Fibroblast of skin of back (primary cell): ENCODE data around the gene IGLL1.
"Not testable (repeated sequence)": the region's sequence is repeated elsewhere in the genome, so short reads cannot be mapped to it uniquely, and the experiment has no call there.

Experiments
- DNase-seq: peaks from one replicate; pipeline ENCODE4 v3.0.0-alpha.2; 2013

IGLL1 gene

GRCh38 chr22:23561025-23561510 lies 19.0 kb downstream of the IGLL1 start:
- not testable (repeated sequence) for DNase-seq

DNA sequence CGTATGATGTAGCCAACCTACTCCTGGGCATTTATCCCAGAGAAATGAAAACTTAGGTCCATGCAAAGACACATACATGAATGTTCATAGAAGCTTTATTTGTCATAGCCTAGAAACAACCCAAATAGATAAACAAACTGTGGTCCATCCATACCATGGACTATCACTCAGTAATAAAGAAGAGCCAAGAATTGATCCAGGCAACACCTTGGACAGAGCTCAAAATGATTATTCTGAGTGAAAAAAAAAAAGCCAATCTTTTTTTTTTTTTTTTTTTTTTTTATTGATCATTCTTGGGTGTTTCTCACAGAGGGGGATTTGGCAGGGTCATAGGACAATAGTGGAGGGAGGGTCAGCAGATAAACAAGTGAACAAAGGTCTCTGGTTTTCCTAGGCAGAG lies 19.9 kb downstream of the IGLL1 start:
- not testable (repeated sequence) for DNase-seq

- DNase-seq, result no peak
Measured at GRCh38 chr22:23557467-23557866, 22.6 kb downstream of the IGLL1 start.

DNA sequence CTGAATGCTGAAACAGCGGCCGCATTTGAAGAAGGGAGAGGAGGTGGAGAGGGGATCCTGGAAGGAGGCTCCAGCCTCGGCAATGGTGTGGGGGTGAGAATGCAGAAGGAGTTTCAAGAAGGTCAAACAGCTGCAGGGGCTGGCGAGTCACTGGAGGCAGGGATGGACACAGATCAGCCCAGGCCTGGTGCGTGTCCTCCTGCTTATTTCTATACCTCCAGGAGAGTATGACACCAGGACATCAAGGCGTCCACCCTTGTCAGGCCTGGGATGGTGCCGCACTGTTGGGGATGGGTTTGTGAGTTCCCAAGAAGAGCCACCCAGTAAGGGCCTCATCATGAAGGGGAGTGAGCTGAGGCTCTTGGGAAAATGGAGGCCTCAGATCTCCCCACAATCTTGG lies 23.1 kb downstream of the IGLL1 start:
- no peak for DNase-seq

- no peak for DNase-seq
Measured at GRCh38 chr22:23556026-23556620, 24.0 kb downstream of the IGLL1 start.

DNA sequence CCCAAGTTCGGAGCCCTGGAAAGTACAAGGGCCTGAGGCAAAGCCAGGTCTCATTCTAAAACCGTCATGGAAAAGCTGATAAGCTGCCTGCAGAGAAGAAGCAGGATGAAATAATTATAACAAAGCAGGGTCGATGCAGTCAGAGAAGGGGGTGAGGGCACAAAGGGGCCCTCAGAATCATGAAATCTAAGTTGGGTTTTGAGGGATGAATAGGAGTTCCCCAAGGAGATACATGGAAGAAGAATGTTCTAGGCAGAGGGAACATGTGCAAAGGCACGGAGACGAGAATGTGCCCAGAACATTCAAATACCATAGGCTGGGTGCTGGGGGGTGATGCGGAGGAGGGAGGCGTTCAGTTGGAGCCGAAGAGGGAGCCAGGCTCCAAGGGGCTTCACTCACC lies 25.0 kb downstream of the IGLL1 start:
- no peak for DNase-seq

DNA sequence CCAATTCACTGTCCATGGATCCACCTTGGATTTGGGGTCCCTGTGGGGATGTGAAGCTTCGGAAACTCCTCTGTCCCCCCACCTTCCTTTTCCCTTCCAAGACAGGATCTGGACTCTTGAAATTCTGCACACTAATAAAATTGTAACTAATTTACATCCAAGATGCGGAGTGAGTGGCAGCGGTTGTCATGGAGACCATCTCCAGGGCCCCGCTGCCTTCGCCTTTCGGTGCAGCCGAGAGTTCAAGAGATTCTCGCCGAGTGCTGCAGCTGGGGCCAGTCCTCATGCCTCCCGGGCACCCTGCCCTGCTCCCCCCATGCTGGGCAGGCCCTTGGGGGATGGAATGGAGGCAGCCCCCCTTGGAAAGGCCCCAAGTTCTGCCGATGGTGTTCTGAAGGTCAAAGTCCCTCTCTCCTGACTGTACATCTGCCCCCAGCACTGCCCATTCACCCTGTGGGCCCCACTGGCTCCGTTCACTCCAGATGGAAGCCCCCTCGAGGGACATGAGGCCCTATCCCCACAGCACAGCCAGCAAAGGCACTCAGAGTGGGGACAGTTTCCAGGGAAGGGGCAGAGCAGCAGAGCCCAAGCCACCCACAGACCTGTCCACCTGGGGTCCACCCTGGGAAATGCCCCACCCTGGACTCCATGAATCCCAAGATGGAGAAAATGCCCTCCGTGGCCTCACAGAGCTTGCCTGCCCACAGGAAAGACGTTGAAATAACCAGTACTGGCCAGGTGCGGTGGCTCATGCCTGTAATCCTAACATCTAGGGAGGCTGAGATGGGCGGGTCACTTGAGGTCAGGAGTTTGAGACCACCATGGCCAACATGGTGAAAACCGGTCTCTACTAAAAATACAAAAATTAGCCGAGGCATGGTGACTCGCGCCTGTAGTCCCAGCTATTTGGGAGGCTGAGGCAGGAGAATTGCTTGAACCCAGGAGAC lies 25.9 kb downstream of the IGLL1 start:
- DNase-seq, result no peak

GRCh38 chr22:23553438-23553837 lies 26.7 kb downstream of the IGLL1 start:
- DNase-seq, result no peak

DNA sequence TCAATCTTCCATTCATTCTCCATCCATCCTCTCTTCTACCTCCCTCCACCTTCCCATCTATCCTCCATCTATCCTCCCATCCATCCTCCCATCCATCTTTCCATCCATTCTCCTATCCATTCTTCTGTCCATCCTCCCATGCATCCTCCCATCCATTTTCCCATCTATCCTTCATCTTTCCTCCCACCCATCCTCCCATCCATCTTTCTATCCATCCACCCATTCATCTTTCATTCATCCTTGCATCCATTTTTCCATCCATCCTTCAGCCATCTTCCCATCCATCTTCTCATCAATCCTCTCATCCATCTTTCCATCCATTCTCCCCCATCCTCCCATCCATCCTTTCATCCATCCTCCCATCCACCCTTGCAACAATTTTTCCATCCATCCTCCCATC lies 27.5 kb downstream of the IGLL1 start:
- no peak for DNase-seq

GRCh38 chr22:23551385-23551784 lies 28.7 kb downstream of the IGLL1 start:
- no peak for DNase-seq

- no peak for DNase-seq
Measured at GRCh38 chr22:23550049-23550650, 29.9 kb downstream of the IGLL1 start.

- DNase-seq, result no peak
Measured at GRCh38 chr22:23549198-23549595, 30.9 kb downstream of the IGLL1 start.

GRCh38 chr22:23548501-23549197 lies 31.4 kb downstream of the IGLL1 start:
- DNase-seq, result no peak

DNA sequence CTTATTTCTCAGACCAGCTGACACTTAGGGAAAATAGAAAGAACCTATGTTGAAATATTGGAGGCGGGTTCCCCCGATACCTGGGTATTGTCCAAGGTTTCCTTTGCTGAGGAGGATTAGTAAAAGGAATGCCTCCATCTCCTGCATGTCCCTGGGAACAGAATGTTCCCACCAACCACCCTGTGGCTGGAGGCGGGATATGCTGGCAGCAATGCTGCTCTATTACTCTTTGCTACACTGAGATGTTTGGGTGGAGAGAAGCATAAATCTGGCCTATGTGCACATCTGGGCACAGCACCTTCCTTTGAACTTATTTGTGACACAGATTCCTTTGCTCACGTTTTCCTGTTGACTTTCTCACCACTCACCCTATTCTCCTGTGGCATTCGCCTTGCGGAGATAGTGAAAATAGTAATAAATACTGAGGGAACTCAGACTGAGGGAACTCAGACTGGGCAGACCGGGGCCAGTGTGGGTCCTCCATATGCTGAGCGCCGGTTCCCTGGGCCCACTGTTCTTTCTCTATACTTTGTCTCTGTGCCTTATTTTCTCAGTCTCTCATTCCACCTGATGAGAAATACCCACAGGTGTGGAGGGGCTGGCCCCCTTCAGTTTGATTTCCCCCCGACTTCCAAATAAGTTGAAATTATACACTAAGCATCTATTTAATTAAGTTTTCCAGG lies 32.1 kb downstream of the IGLL1 start:
- no peak for DNase-seq

DNA sequence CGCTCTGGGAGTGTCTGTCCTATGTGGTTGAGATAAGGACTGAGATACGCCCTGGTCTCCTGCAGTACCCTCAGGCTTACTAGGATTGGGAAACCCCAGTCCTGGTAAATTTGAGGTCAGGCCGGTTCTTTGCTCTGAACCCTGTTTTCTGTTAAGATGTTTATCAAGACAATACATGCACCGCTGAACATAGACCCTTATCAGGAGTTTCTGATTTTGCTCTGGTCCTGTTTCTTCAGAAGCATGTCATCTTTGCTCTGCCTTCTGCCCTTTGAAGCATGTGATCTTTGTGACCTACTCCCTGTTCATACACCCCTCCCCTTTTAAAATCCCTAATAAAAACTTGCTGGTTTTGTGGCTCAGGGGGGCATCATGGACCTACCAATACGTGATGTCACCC lies 32.7 kb downstream of the IGLL1 start:
- DNase-seq, result not testable (repeated sequence)

DNA sequence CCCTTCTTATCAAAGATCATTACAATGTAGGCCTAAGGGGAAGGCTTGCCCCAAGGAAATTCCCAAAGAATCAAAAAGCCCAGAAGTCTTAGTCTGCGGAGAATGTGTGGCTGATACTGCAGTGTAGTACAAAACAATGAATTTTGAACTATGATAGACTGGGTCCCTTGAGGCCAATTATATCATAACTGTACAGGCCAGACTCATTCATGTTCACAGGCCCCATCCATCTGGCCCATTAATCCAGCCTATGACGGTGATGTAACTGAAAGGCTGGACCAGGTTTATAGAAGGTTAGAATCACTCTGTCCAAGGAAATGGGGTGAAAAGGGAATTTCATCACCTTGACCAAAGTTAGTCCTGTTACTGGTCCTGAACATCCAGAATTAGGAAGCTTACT lies 35.2 kb downstream of the IGLL1 start:
- no peak for DNase-seq

DNA sequence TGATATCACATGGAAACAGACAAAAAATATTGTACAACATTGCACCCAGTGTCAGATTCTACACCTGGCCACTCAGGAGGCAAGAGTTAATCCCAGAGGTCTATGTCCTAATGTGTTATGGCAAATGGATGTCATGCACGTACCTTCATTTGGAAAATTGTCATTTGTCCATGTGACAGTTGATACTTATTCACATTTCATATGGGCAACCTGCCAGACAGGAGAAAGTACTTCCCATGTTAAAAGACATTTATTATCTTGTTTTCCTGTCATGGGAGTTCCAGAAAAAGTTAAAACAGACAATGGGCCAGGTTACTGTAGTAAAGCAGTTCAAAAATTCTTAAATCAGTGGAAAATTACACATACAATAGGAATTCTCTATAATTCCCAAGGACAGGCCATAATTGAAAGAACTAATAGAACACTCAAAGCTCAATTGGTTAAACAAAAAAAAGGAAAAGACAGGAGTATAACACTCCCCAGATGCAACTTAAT lies 36.5 kb downstream of the IGLL1 start:
- DNase-seq, result not testable (repeated sequence)

- no peak for DNase-seq
Measured at GRCh38 chr22:23542933-23543332, 37.2 kb downstream of the IGLL1 start.

DNA sequence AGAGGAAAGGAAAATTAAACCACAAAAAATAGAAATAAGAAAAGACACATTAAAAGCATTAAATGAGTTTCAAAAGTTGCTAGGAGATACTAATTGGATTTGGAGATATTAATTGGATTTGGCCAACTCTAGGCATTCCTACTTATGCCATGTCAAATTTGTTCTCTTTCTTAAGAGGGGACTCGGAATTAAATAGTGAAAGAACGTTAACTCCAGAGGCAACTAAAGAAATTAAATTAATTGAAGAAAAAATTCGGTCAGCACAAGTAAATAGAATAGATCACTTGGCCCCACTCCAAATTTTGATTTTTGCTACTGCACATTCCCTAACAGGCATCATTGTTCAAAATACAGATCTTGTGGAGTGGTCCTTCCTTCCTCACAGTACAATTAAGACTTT lies 37.7 kb downstream of the IGLL1 start:
- not testable (repeated sequence) for DNase-seq

DNA sequence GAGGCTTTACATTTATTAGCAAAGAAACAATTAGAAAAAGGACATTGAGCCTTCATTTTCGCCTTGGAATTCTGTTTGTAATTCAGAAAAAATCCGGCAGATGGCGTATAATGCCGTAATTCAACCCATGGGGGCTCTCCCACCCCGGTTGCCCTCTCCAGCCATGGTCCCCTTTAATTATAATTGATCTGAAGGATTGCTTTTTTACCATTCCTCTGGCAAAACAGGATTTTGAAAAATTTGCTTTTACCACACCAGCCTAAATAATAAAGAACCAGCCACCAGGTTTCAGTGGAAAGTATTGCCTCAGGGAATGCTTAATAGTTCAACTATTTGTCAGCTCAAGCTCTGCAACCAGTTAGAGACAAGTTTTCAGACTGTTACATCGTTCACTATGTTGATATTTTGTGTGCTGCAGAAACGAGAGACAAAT lies 38.2 kb downstream of the IGLL1 start:
- not testable (repeated sequence) for DNase-seq

DNA sequence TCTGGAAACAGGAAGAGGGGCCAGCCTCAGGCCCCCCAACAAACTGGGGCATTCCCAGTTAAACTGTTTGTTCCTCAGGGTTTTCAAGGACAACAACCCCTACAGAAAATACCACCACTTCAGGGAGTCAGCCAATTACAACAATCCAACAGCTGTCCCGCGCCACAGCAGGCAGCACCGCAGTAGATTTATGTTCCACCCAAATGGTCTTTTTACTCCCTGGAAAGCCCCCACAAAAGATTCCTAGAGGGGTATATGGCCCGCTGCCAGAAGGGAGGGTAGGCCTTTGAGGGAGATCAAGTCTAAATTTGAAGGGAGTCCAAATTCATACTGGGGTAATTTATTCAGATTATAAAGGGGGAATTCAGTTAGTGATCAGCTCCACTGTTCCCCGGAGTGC lies 39.3 kb downstream of the IGLL1 start:
- DNase-seq, result not testable (repeated sequence)

GRCh38 chr22:23539839-23540198 lies 40.3 kb downstream of the IGLL1 start:
- DNase-seq, result not testable (repeated sequence)
